ENCODE measurements around the gene RDX. TPM values are rescaled to one million over a fixed set of nuclear protein-coding genes. Genes with fewer than 3 reads are reported as not detected.

RDX gene
- total and polyA plus RNA-seq, 2 of the 13 experiments (the other 11 are each of a cell fraction or from before 2014, with no cell fraction given): 20.7 to 63.1 TPM

DNA sequence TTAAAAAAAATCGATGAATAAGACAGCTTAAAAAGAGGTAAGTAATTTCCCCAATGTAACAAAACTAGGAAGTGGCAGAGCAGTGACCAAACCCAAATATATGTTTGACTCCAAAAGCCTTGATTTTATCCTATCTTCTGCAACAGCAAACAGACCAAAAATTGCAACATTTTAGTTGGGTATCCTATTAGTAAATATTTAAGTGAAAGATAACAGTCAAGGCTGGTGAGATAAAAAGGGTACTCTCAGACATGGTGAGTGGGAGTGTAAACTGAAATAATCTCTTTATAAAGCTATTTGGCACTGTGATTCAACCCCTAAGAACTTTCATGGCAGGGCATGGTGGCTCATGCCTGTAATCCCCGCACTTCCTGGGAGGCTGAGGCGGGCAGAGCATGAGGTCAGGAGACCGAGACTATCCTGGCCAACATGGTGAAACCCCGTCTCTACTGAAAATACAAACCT, 1.9 kb upstream of the RDX start (continued):
- TF ChIP-seq SALL1 (CRISPR knock-in tag; IDR thresholded peaks at IDR 0.05): peak; percentile 40; the same call in 1 of the 2 replicates
- 0 out of 2 replicates have a peak, but pooled peaks have one; percentile 33 for TF ChIP-seq MED13 (CRISPR knock-in tag; IDR thresholded peaks at IDR 0.05)
- peak; percentile 46; the same call in 1 of the 2 replicates for TF ChIP-seq NR2C2 (CRISPR knock-in tag; IDR thresholded peaks at IDR 0.05; ENCODE audit: borderline replicate concordance)
- TF ChIP-seq, protein P1, sequence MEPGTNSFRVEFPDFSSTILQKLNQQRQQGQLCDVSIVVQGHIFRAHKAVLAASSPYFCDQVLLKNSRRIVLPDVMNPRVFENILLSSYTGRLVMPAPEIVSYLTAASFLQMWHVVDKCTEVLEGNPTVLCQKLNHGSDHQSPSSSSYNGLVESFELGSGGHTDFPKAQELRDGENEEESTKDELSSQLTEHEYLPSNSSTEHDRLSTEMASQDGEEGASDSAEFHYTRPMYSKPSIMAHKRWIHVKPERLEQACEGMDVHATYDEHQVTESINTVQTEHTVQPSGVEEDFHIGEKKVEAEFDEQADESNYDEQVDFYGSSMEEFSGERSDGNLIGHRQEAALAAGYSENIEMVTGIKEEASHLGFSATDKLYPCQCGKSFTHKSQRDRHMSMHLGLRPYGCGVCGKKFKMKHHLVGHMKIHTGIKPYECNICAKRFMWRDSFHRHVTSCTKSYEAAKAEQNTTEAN (CRISPR knock-in tag; conservative IDR thresholded peaks at IDR 0.05): no peak
- peak; percentile 97 for TF ChIP-seq RERE (CRISPR knock-in tag; IDR thresholded peaks at IDR 0.05; ENCODE audit: low read depth)
- TF ChIP-seq, protein P2, sequence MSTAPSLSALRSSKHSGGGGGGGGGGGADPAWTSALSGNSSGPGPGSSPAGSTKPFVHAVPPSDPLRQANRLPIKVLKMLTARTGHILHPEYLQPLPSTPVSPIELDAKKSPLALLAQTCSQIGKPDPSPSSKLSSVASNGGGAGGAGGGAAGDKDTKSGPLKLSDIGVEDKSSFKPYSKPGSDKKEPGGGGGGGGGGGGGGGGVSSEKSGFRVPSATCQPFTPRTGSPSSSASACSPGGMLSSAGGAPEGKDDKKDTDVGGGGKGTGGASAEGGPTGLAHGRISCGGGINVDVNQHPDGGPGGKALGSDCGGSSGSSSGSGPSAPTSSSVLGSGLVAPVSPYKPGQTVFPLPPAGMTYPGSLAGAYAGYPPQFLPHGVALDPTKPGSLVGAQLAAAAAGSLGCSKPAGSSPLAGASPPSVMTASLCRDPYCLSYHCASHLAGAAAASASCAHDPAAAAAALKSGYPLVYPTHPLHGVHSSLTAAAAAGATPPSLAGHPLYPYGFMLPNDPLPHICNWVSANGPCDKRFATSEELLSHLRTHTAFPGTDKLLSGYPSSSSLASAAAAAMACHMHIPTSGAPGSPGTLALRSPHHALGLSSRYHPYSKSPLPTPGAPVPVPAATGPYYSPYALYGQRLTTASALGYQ (CRISPR knock-in tag; IDR thresholded peaks at IDR 0.05): peak; percentile 80; the same call in 1 of the 2 replicates
- TF ChIP-seq TOPORS (CRISPR knock-in tag; IDR thresholded peaks at IDR 0.05): no peak
- TF ChIP-seq ZBTB37 (CRISPR knock-in tag; IDR thresholded peaks at IDR 0.05): peak; percentile 66; the same call in 1 of the 2 replicates
- TF ChIP-seq NR3C1 (CRISPR knock-in tag; IDR thresholded peaks at IDR 0.05): no peak
- TF ChIP-seq ZNF549 (CRISPR knock-in tag; IDR thresholded peaks at IDR 0.05): no peak
- no peak; the same call in 1 of the 2 replicates for TF ChIP-seq ZNF710 (CRISPR knock-in tag; IDR thresholded peaks at IDR 0.05; ENCODE audit: borderline replicate concordance)
- peak; percentile 31; the same call in 1 of the 2 replicates for TF ChIP-seq CBX5 (CRISPR knock-in tag; IDR thresholded peaks at IDR 0.05; ENCODE audit: borderline replicate concordance)
- peak; percentile 61; the same call in 1 of the 2 replicates for TF ChIP-seq ZGPAT (CRISPR knock-in tag; IDR thresholded peaks at IDR 0.05)
- no peak for TF ChIP-seq KMT2A (CRISPR knock-in tag; IDR thresholded peaks at IDR 0.05)

All from HepG2 (cell line).